Activated T-helper 2 cell treated with anti-CD3 and anti-CD28 coated beads, Interferon-gamma antibody, Interleukin-2, Interleukin-4, amounts not matched to agents 10 μg/mL and 5 μg/mL and 100 μg/mL, durations not matched to agents 14 hours and 24 hours and 36 hours (primary cell): ENCODE data around the gene STUM. TPM values are rescaled to one million over a fixed set of nuclear protein-coding genes. Genes with fewer than 3 reads are reported as not detected.

Experiments
- DNase-seq: peaks from one replicate; pipeline ENCODE4 v3.0.0; 2021; ENCODE audit warnings: low spot score
- H3K27ac Mint-ChIP-seq: one replicate; pipeline ENCODE4 v1.8.0; 2021; ENCODE audit warnings: mixed read lengths
- H3K27me3 Mint-ChIP-seq: one replicate; pipeline ENCODE4 v1.8.0; 2021; ENCODE audit warnings: low read depth, mixed read lengths
- H3K36me3 Mint-ChIP-seq: one replicate; pipeline ENCODE4 v1.8.0; 2021; ENCODE audit warnings: low read depth, mixed read lengths
- H3K4me1 Mint-ChIP-seq: one replicate; pipeline ENCODE4 v1.8.0; 2021; ENCODE audit warnings: low read depth, mixed read lengths
- H3K4me3 Mint-ChIP-seq: one replicate; pipeline ENCODE4 v1.8.0; 2021; ENCODE audit warnings: low read depth, mild to moderate bottlenecking, moderate library complexity, mixed read lengths
- H3K9me3 Mint-ChIP-seq: one replicate; pipeline ENCODE4 v1.8.0; 2021; ENCODE audit warnings: mixed read lengths
- intact Hi-C: fragments of 100-400 bp; cut with micrococcal nuclease; formaldehyde crosslinking; loops from one replicate; pipeline ENCODE4 v1.15.1; 2023
- total RNA-seq: library from RNA; stranded (reverse); gene quantifications from 2 replicates; pipeline ENCODE4 v1.2.3, GENCODE V29; 2022

Gene STUM
- total RNA-seq, 1 donor from 2014 or later, result not detected

GRCh38 chr1:226599636-226600238 is 51.2 kb downstream of the STUM start:
- peaks cover 3% of the 10 kb centered on the region for H3K4me1 Mint-ChIP-seq
- DNase-seq, result no peak
- H3K9me3 Mint-ChIP-seq, result no peaks in the 10 kb centered on the region
- H3K36me3 Mint-ChIP-seq, result no peaks in the 10 kb centered on the region
- H3K4me3 Mint-ChIP-seq, result no peak overlapping the region
- no peak overlapping the region for H3K27ac Mint-ChIP-seq
- peaks cover 4% of the 10 kb centered on the region for H3K27me3 Mint-ChIP-seq
- intact Hi-C loops, result no loop called here

- DNase-seq, result no peak
- intact Hi-C loops, result no loop called here
- Mint-ChIP-seq H3K4me3 (no peak overlapping the region), H3K9me3 (no peaks in the 10 kb centered on the region), H3K27ac (no peak overlapping the region), H3K27me3 (peaks cover 4% of the 10 kb centered on the region), H3K36me3 (no peaks in the 10 kb centered on the region), H3K4me1 (peaks cover 3% of the 10 kb centered on the region)
Observed at GRCh38 chr1:226600254-226600653, 51.7 kb downstream of the STUM start.

GRCh38 chr1:226601456-226601855 is 52.9 kb downstream of the STUM start:
- H3K36me3 Mint-ChIP-seq, result no peaks in the 10 kb centered on the region
- no peak overlapping the region for H3K4me3 Mint-ChIP-seq
- peaks cover 3% of the 10 kb centered on the region for H3K4me1 Mint-ChIP-seq
- intact Hi-C loops, result no loop called here
- H3K9me3 Mint-ChIP-seq, result no peaks in the 10 kb centered on the region
- peaks cover 4% of the 10 kb centered on the region for H3K27me3 Mint-ChIP-seq
- no peak for DNase-seq
- no peak overlapping the region for H3K27ac Mint-ChIP-seq

- Mint-ChIP-seq H3K9me3 (no peaks in the 10 kb centered on the region), H3K4me1 (peaks cover 3% of the 10 kb centered on the region), H3K36me3 (no peaks in the 10 kb centered on the region), H3K27ac (no peak overlapping the region), H3K4me3 (no peak overlapping the region), H3K27me3 (peaks cover 4% of the 10 kb centered on the region)
- no peak for DNase-seq
- intact Hi-C loops, result no loop called here
Observed at GRCh38 chr1:226602186-226603021, 53.8 kb downstream of the STUM start.

- Mint-ChIP-seq H3K4me1 (peaks cover 3% of the 10 kb centered on the region), H3K27ac (no peak overlapping the region), H3K36me3 (no peaks in the 10 kb centered on the region), H3K4me3 (no peak overlapping the region), H3K27me3 (peaks cover 4% of the 10 kb centered on the region), H3K9me3 (no peaks in the 10 kb centered on the region)
- DNase-seq, result no peak
- intact Hi-C loops, result no loop called here
Observed at GRCh38 chr1:226603022-226603857, 54.7 kb downstream of the STUM start.

- intact Hi-C loops, result no loop called here
- H3K36me3 Mint-ChIP-seq, result no peaks in the 10 kb centered on the region
- H3K4me1 Mint-ChIP-seq, result peaks cover 3% of the 10 kb centered on the region
- H3K9me3 Mint-ChIP-seq, result no peaks in the 10 kb centered on the region
- no peak overlapping the region for H3K27ac Mint-ChIP-seq
- no peak for DNase-seq
- no peak overlapping the region for H3K4me3 Mint-ChIP-seq
- no peaks in the 10 kb centered on the region for H3K27me3 Mint-ChIP-seq
Observed at GRCh38 chr1:226603858-226604559, 55.4 kb downstream of the STUM start.

- intact Hi-C loops, result no loop called here
- Mint-ChIP-seq H3K27me3 (peaks cover 4% of the 10 kb centered on the region), H3K4me1 (peaks cover 3% of the 10 kb centered on the region), H3K4me3 (no peak overlapping the region), H3K9me3 (no peaks in the 10 kb centered on the region), H3K27ac (no peak overlapping the region), H3K36me3 (no peaks in the 10 kb centered on the region)
- DNase-seq, result no peak
Observed at GRCh38 chr1:226604560-226605317, 56.2 kb downstream of the STUM start.

GRCh38 chr1:226605318-226605950 is 56.9 kb downstream of the STUM start:
- intact Hi-C loops, result no loop called here
- H3K9me3 Mint-ChIP-seq, result no peaks in the 10 kb centered on the region
- no peak overlapping the region for H3K4me3 Mint-ChIP-seq
- H3K27me3 Mint-ChIP-seq, result peaks cover 4% of the 10 kb centered on the region
- DNase-seq, result no peak
- peaks cover 3% of the 10 kb centered on the region for H3K4me1 Mint-ChIP-seq
- H3K27ac Mint-ChIP-seq, result no peak overlapping the region
- no peaks in the 10 kb centered on the region for H3K36me3 Mint-ChIP-seq

GRCh38 chr1:226606311-226607267 is 58.0 kb downstream of the STUM start:
- Mint-ChIP-seq H3K36me3 (no peaks in the 10 kb centered on the region), H3K27ac (no peak overlapping the region), H3K4me3 (no peak overlapping the region), H3K9me3 (no peaks in the 10 kb centered on the region), H3K4me1 (peaks cover 3% of the 10 kb centered on the region), H3K27me3 (peaks cover 4% of the 10 kb centered on the region)
- intact Hi-C loops, result no loop called here
- no peak for DNase-seq

GRCh38 chr1:226607268-226607660 is 58.7 kb downstream of the STUM start:
- Mint-ChIP-seq H3K4me3 (no peak overlapping the region), H3K27me3 (peaks cover 4% of the 10 kb centered on the region), H3K27ac (no peak overlapping the region), H3K9me3 (no peaks in the 10 kb centered on the region), H3K4me1 (peaks cover 3% of the 10 kb centered on the region), H3K36me3 (no peaks in the 10 kb centered on the region)
- no peak for DNase-seq
- intact Hi-C loops, result no loop called here

GRCh38 chr1:226607821-226608220 is 59.3 kb downstream of the STUM start:
- intact Hi-C loops, result loop anchor here (2.0 kb wide), 1 partner anchor 183 kb away; no protein-coding TSS in a partner anchor

More at GRCh38 chr1:226607821-226608220, 59.3 kb downstream of the STUM start:
- Mint-ChIP-seq H3K36me3 (no peaks in the 10 kb centered on the region), H3K4me3 (no peak overlapping the region), H3K9me3 (no peaks in the 10 kb centered on the region), H3K4me1 (peaks cover 2% of the 10 kb centered on the region), H3K27me3 (peaks cover 4% of the 10 kb centered on the region), H3K27ac (no peak overlapping the region)
- no peak for DNase-seq
